ENCODE measurements around the gene SPANXN3. TPM values are rescaled to one million over a fixed set of nuclear protein-coding genes. Genes with fewer than 3 reads are reported as not detected.
"Not testable (repeated sequence)": the region's sequence is repeated elsewhere in the genome, so short reads cannot be mapped to it uniquely, and the experiment has no call there.

The SPANXN3 gene, protein sequence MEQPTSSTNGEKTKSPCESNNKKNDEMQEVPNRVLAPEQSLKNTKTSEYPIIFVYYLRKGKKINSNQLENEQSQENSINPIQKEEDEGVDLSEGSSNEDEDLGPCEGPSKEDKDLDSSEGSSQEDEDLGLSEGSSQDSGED
- not detected in 2 replicates for total RNA-seq (2014; rRNA removed; shearing (Covaris generic))
- polyA plus RNA-seq (2014; cell fraction: nucleus; rRNA removed): not detected in 2 replicates

DNA sequence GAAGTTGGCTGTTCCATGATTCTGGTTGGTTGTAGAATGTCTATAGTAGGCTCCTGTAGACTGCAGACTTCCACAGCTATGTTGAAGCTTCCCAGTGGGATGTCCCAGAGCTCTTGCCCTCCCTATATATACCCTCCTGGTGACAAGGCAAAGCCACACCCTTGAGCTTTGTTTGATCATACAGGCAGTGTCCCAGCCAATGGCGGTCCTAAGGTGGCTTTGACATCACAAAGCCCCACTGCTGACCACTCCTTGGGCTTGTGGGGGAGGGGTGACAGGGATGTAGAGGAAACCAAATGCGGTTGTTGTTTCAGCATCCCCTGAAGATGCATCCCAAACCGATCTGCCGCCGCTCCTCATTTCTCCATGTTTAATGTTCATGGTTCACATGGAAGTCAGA, at the start of gene SPANXN3:
Gene SPANXN3, minus strand, starts transcription at position 101 of the 400 bp plus-strand sequence. Its CDS starts 84 bp downstream, at position 17.
- not testable (repeated sequence) for DNase-seq (ENCODE audit: extremely low read depth, low read depth)

DNA sequence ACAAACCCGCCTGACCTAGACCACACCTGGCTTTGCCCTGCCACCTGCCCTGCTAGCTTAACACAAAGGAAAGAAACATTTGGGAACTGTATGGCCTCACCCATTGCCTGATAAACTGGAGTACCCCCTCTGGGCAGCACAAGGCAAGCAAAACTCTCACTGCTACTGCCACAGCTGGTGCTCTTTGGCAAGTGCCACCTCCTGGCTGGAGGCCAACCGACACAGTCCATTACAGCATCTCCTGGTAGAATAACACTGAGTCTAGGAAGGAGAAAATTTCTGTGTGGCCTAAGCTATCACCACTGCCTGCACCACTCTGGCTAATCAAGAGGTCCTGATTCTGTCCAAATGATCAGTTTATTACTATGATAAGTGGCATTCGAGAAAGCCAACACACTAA, 18.9 kb upstream of the SPANXN3 start:
- DNase-seq (ENCODE audit: extremely low read depth, low read depth): no peak

DNA sequence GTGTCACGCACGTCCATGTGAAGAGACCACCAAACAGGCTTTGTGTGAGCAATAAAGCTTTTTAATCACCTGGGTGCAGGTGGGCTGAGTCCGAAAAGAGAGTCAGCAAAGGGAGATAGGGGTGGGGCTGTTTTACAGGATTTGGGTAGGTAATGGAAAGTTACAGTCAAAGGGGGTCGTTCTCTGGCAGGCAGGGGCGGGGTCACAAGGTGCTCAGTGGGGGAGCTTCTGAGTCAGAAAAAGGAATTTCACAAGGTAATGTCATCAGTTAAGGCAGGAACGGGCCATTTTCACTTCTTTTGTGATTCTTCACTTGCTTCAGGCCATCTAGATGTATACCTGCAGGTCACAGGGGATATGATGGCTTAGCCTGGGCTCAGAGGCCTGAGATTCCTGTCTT, 15.1 kb downstream of the SPANXN3 start:
- DNase-seq (ENCODE audit: extremely low read depth, low read depth): not testable (repeated sequence)

DNA sequence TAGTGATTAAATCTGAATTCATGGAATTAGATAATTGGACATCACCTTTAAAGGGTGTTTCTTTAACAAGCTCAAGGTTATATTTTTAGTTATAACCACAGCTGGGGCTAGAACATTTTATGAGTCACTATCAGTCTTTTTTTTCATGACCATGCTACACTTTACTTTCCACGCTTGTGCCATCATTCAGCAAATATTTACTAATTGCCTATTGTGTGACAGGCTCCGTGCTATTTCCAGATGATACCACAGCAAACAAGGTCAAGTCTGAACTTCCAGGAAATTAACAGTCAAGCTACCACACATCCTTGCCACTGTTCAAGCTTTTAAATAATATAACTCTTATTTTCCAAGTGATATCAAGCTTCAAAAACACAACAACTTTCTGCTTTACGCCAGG, 16.5 kb downstream of the SPANXN3 start:
- DNase-seq (ENCODE audit: extremely low read depth, low read depth): no peak

DNA sequence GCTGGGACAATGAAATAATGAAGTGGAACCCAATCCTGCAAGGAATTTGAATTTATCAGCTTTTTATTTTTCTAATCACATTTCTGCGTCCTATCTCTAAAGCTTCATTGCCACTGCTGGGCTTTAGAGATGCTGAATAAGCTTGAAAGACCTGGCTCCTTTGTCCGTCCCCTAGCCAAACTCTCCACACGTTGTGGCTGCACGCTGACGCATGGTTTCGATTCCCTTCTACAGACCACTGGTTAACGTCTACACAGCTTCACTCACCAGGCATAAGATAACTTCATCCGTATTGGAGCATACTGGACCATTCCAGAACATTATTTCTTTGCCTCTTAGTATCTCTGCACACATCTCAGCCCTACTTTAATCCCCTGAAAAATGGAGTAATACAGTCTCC, 31.2 kb downstream of the SPANXN3 start:
- no peak for DNase-seq (ENCODE audit: extremely low read depth, low read depth)

DNA sequence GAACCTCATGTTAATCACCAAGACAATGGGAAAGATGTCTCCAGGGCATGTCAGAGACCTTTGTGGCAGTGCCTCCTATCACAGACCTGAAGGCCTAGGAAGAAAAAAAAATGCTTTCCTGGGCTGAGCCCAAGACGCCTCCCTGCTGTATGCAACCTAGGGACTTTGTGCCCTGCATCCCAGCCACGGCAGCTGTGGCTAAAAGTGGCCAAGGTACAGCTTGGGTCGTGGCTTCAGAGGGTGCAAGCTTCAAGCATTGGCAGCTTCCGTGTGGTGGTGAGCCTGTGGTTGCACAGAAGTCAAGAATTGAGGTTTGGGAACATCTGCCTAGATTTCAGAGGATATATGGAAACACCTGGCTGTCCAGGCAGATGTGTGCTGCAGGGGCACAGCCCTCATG, 40.5 kb downstream of the SPANXN3 start:
- no peak for DNase-seq (ENCODE audit: extremely low read depth, low read depth)

DNA sequence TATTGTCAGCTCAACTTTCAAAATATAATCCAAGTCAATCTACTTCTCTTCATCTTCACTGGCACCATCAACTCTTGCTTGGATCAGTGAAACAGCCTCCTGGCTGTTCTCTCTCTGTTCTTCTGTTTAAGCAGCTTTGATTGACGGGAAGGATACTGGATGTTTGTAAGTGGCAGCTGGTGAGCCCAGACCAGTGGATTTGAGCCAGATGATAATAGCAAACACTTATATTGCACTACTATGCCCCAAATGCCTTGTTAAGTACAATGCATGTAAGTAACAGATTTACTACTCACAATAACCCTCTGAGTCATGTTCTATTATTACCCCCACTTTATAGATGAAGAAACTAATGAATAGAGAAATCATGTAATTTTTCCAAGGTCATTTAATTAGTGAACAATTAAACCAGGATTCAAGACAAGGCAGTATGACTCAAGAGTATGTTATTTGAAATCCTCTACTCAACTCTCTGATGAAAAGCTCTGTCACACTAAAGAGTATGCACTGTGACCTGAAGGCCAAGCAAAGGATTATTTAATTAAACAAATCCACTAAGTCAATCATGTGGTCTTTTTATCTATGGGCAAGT, 44.8 kb downstream of the SPANXN3 start:
- no peak for DNase-seq (ENCODE audit: extremely low read depth, low read depth)

DNA sequence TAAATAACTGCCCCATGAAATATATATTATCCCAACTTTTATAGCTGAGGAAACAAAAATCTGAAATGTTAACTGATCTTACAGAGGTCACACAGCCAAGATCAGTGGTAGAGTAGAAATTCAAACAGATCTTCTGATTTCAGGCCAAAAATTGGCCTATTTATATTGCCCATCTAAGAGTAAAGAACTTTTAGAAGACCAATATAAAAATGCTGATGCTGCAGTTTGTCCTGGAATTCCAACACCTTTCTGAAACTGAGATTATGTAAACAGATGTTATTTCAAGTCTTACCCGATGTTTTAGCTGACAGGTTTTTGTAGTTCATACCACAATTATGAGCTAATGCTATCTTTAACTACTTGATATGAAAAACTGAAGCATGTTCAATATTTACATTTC, 51.1 kb downstream of the SPANXN3 start:
- DNase-seq (ENCODE audit: extremely low read depth, low read depth): no peak

DNA sequence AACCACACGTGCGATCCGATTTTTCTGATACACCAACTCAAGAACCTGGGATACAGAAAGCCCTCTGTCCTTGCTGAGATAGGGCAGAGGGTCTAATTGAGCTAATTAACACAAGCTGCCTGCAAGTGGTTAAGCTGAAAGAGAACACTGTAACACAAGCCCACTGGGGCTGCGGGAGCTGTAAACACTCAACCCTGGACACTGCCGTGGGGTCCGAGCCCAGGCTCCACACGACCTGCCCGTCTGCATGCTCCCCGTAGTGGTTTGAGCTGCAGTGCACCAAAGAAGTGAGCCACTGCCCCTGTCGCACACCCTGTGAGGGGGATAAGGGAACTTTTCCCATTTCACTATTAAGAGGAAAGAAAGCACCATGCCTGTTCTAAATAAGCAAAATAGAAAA, 54.6 kb downstream of the SPANXN3 start:
- no peak for DNase-seq (ENCODE audit: extremely low read depth, low read depth)

DNA sequence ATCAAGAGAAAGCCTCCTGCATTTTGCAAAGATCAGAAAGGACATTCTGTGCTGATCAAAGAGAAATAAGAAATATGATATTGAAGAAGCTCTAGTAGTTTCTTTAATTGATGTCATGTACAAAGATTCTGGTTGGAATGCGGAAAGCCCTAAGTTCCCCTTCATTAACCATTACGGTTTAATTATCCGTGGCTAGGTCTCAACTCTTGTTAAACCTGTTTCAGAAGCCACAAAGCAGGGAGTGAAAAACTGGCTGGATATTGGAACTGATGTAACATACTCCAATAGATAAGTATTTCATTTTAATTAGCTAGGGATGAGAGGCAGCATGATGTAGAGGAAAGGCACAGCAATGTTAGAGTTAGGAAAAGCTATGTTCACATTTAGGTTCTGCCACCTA, 55.7 kb downstream of the SPANXN3 start:
- DNase-seq (ENCODE audit: extremely low read depth, low read depth): no peak

Other genes with a start within 250 kb of the SPANXN3 start
- gene SLITRK4, start 118.6 kb upstream of the SPANXN3 start, total RNA-seq (2014; rRNA removed; shearing (Covaris generic)): 95.2 and 109 TPM in 2 replicates
- gene SPANXN2, start 203.3 kb upstream of the SPANXN3 start, total RNA-seq (2014; rRNA removed; shearing (Covaris generic)): not detected in 2 replicates